NCI-H1930 (cell line): Measurements from ENCODE around the gene ZPBP2.
"Not testable (repeated sequence)": the region's sequence is repeated elsewhere in the genome, so short reads cannot be mapped to it uniquely, and the experiment has no call there.

Source experiments
- DNase-seq, 2 experiments: peaks; one replicate each; lab custom pipeline; 2025; lab: John Stamatoyannopoulos, UW

ZPBP2 gene

GRCh38 chr17:39855911-39856649 lies 11.9 kb upstream of the ZPBP2 start:
- DNase-seq, result not testable (repeated sequence)

DNA sequence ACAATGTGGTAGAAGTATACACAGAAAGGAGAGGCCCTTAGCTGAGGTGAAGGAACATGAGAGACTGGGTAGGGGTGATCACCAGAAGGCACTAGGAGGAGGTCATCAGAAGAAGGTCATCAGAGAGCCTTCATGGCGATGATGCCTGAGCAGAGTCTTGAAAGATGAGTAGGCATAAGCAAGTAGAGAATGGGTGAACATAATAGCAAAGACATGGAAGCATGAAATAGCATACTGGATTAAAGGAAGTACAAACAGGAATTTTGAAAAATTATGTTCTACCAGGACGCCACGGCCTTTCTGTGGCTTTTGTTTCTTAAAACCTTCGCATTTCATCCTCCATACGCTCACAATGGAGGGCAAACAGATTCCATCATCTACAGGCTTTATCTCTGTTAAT lies 6.8 kb upstream of the ZPBP2 start:
- no peak for DNase-seq

- DNase-seq, result no peak
Measured at GRCh38 chr17:39863244-39863917, 4.6 kb upstream of the ZPBP2 start.

DNA sequence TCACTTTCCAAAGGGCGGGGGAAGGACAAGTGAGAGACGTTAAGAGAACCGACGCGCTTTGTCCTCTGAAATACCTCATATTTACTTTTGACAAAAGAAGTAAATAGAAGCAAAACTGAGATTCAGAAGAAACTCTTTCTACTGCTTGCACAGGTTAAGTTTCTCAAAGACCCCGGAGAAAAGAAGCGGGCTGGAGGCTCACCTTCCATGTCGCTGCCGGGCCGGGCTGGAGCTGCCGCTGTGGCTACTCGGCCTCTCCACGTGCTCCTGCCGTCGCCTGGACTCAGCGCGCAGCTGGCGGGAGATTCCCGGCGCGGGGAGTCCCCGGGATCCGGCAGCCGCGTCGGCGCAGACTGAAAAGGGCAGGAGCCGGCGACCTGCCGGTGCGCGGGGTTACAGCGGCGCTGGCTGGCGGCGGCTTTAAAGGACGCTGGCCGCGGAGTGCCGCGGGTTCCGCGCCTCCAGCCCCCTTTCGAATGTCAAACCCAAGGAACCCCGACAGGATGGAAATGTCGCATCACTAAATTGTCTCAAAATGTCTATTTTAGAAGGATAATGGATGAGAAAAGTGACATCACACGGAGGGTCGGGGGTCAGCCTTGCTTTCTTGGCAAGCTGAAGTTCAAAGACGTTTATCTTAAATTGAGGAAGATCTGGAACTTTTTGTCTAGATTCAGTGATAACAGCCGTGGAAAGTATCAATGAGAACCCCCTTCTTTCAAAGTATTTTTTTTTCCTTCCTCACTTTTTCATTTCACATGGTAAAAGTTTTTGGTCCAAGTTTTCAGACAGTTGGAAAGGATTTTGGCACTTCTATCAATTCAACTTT lies 3.9 kb upstream of the ZPBP2 start, which contains the start of gene IKZF3:
IKZF3 (minus strand) TSS at position 395 of the 829 bp plus-strand sequence; CDS start at position 209, 186 bp downstream.
- peak; percentile 61 to 68 for DNase-seq

GRCh38 chr17:39866013-39866730 lies 1.8 kb upstream of the ZPBP2 start:
- no peak for DNase-seq

DNA sequence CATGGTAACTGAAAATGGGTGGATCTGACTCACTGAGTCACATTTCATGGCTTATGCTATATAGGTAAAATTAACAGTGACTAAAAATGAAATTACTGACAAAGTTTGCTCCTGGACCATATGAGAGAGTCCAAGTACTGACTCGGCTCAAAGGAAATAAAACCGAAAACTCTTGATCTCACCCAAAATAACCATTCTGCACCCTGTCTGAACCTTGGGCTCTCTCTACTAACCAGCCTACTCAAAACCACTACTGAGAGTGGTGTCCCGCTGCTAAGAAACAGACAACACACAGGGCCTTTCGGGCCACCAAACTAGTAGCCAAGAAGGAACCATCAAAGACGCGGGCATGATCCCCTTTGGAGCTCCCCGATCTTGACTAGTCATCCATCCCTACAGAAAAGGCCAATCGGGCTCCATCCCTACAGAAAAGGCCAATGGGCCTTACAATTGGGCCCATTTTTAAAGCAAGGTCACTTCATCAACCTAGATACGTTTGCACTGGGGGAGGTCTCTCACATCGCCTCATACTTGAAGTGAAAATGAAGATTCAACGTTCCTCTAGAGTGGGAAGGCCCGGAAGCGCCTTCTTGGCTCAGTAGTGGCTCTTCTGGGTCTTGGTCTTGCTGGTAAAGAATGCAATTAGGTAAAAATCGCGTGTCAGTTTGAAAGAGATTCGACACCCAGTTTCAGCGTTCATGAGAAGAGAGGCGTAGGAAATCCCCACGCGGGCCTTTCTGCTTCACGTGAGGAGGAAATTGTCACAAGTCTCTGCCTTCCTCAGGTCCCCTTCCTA lies 720 bp upstream of the ZPBP2 start:
- DNase-seq, result no peak

DNA sequence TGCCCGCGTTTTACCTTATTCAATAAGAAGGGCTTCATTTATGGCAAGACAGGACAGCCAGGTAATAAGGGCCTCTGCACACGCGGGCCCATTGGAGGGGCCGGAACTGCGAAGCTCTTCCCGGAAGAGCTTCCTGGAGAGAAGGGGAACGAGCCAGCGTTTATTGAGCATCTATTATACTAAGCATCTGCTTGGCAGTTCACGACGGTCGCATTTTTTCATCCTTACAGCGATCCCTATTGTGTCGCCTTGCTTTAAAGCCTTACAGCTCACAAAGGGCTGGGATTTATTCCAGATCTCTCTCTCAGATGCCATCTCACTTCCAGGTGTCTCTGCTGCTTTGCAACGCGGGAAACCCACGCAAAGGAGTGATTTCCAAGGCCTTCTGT lies 546 bp downstream of the ZPBP2 start:
- no peak for DNase-seq

- DNase-seq, result no peak
Measured at GRCh38 chr17:39870776-39871175, 2.8 kb downstream of the ZPBP2 start.

GRCh38 chr17:39871801-39872200 lies 3.8 kb downstream of the ZPBP2 start:
- DNase-seq, result no peak

DNA sequence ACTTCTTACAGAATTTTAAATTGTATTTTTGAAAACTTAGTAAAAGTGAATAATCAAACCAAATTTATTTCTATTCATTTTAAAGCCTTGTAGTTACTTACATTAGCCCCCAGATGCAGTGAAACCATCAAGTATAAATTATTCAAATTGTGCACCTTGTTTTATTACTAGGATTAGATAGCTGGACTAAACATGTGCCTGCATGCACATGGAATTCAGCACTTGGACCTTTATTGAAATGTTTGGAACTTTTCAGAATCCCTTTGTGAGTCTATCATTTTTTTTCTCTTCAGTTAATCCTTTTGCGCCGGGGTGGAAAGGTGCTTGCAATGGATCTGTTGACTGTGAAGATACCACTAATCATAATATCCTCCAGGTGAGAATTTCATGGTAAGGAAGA lies 4.7 kb downstream of the ZPBP2 start:
- no peak for DNase-seq

- DNase-seq, result not testable (repeated sequence)
Measured at GRCh38 chr17:39886102-39886501, 18.1 kb downstream of the ZPBP2 start.

DNA sequence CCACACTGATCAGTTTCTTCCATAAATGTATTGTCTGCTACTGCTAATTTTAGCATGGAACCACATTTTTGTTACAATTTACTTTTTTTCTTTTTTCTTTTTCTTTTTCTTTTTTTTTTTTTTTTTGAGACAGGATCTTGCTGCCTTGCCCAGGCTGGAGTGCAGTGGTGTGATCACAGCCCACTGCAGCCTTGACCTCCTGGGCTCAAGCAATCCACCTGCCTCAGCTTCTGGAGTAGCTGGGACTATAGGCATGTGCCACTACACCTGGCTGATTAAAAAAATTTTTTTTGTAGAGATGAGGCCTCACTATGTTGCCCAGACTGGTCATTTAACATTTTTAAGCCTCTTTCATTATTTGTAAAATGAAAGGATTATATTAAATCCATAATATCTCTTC lies 19.1 kb downstream of the ZPBP2 start:
- no peak for DNase-seq

DNA sequence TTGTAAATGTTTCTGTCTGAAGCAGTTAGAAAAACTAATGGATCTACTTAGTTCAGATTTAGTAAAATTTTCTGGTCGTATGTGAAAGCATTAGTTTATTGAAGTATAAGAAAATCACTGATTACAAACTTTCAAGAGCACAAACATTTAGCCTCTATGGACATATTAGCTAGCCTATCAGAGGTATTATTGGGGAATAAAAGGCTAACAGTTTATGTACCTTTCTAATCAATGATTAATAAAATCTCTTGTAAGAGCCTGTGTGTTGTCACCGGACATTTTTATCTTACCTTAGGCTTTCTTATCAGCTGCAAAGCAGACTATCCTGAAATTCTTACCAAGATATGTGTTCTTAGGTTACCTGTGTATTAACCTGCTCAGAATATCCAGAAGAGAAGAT lies 21.2 kb downstream of the ZPBP2 start:
- no peak for DNase-seq

DNA sequence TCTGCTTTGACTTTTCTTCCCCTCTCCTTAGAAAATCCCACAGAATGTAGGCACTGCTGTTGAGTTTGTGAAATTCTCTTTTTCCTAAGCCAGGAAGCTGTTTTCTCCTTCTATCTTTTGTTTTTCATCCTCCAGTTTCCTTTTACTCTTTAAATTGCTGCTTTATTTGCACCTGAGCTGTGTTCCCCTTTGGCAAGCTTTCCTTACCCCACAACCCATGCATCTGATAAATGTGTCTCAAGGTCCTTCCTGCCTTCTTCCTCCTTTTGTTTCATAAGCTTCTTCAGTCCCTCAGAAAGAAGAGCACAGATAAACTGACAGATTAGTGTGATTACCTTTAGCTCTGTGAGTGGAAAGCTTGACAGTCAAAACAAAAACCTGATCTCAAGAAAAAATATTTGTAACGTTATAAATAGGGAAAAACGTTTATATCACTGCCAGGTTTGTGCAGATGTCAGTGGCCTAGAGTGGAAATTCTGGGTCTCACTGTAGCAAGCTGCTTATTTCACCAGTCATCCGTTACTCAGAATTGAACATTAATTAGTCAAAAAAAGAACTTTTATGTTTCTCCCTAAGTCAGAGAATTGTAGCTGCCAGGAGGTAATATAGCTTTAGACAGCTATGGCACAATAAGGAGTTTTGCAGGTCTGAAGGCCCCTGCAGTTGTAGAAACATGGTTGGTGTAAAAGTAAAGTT lies 26.8 kb downstream of the ZPBP2 start:
- no peak for DNase-seq

GRCh38 chr17:39898088-39898487 lies 30.1 kb downstream of the ZPBP2 start:
- no peak for DNase-seq

- no peak for DNase-seq
Measured at GRCh38 chr17:39899215-39899614, 31.2 kb downstream of the ZPBP2 start.

GRCh38 chr17:39902027-39902426 lies 34.0 kb downstream of the ZPBP2 start:
- DNase-seq, result not testable (repeated sequence)

- no peak for DNase-seq
Measured at GRCh38 chr17:39903158-39903884, 35.3 kb downstream of the ZPBP2 start.

GRCh38 chr17:39904990-39905288 lies 36.9 kb downstream of the ZPBP2 start:
- no peak for DNase-seq

GRCh38 chr17:39908789-39909352 lies 40.9 kb downstream of the ZPBP2 start:
- DNase-seq, result no peak
